Measurements from ENCODE around the gene MYH7.

MYH7 gene

DNA sequence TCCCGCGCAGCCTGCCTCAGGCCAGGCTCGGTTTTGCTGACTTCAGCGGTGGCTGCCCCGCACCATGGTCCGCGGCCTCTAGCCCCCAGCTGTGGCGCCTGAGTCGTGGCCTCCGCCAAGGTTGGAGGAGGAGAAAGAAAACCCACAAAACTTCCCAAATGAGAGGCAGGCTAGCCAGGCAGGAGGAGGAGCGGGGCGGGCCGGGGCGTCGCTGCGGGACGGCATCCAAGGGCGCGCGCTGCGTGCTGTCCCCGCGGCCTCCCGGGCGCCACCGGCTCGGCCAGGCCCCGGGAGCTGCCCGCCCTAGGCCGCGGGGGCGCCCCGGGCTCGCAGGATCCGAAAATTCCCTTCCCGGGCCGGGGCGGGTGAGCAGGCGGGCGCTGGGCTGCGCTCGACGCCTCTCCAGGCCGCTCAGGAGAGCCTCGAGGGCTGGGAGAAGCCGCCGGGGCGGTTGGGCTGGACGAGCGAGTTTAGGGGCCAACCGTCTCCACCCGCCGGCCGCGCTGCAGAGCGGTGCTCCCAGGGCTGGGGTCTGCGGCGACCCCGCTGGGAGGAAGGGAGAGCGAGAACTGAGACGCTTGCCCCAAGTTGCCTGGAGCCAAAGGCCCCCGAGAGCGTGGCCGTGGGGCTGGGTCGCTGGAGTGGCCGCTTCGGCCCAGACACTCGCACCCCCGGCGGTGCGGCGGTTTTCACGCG, 70.3 kb downstream of the MYH7 start, which contains the start of gene EFS:
Gene EFS (minus strand): TSS at position 137 of the 696 bp plus-strand sequence. CDS start 147 bp downstream, outside the sequence.
- no peak within 1 kb of the TSS for H3K4me3 ChIP-seq (ENCODE audit: low read depth, low read length)
- DNase-seq (ENCODE audit: low read depth) = no peak
- TF ChIP-seq POLR2A (IDR thresholded peaks at IDR 0.05; ENCODE audit: extremely low read depth, insufficient read length) (no peak), MYC (IDR thresholded peaks at IDR 0.05; ENCODE audit: low read depth, low read length) (no peak)
- TF ChIP-seq, protein P1, sequence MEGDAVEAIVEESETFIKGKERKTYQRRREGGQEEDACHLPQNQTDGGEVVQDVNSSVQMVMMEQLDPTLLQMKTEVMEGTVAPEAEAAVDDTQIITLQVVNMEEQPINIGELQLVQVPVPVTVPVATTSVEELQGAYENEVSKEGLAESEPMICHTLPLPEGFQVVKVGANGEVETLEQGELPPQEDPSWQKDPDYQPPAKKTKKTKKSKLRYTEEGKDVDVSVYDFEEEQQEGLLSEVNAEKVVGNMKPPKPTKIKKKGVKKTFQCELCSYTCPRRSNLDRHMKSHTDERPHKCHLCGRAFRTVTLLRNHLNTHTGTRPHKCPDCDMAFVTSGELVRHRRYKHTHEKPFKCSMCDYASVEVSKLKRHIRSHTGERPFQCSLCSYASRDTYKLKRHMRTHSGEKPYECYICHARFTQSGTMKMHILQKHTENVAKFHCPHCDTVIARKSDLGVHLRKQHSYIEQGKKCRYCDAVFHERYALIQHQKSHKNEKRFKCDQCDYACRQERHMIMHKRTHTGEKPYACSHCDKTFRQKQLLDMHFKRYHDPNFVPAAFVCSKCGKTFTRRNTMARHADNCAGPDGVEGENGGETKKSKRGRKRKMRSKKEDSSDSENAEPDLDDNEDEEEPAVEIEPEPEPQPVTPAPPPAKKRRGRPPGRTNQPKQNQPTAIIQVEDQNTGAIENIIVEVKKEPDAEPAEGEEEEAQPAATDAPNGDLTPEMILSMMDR (IDR thresholded peaks at IDR 0.05; ENCODE audit: low read depth, low read length) = no peak
- TF ChIP-seq, protein P2, sequence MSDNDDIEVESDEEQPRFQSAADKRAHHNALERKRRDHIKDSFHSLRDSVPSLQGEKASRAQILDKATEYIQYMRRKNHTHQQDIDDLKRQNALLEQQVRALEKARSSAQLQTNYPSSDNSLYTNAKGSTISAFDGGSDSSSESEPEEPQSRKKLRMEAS (IDR thresholded peaks at IDR 0.05; ENCODE audit: low read depth, low read length) = no peak

DNA sequence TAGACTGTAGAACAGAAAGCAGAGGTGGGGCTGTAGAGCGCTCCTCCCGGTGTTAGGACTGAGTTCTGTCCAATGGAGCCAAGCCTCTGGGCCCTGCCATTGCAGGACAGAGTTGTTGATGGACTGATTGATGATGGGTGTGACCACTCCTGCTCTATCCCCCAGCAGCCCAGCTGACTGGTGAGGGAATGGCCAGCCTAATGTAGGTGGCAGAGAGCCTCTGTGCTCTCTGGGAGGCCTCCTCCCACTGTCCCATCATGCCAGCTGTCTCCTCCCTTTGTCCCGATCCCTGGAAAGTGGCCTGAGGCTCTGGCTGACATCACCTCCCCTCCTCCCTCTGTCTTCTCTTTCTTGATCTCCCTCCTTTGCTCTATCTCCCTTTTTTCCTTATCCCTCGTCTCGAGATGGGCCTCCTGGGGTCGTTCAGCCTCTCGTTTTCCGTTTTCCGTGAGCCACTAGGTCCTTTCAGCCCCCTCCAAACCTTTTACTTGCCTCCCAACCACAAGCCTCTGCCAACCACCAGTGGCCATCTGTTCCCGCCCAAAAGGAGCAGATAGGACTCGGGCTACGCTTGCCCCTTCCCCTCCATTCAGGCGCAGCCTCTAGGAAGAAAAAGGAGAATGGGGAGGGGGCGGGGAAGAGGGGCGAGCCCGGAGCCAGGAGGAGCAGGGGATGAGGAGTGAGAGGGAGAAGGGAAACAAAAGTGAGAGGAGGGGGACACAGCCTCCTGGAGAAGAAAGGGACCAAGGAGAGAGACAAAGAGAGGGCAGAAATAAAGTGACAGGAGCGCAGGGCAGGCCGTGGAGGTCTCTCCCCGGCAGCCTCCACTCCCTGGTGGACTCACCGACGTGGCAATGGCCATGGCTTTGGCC, 71.1 kb downstream of the MYH7 start:
- no peak overlapping the region for H3K4me3 ChIP-seq (ENCODE audit: low read depth, low read length)
- TF ChIP-seq MYC (IDR thresholded peaks at IDR 0.05; ENCODE audit: low read depth, low read length) (no peak), POLR2A (IDR thresholded peaks at IDR 0.05; ENCODE audit: extremely low read depth, insufficient read length) (no peak)
- TF ChIP-seq, protein P1 (IDR thresholded peaks at IDR 0.05; ENCODE audit: low read depth, low read length) = no peak
- TF ChIP-seq, protein P2 (IDR thresholded peaks at IDR 0.05; ENCODE audit: low read depth, low read length) = no peak
- no peak for DNase-seq (ENCODE audit: low read depth)

Data from NB4 (cell line).